Effector memory CD8-positive, alpha-beta T cell (primary cell): ENCODE measurements around the gene SNRNP35.
"Not testable (repeated sequence)": the region's sequence is repeated elsewhere in the genome, so short reads cannot be mapped to it uniquely, and the experiment has no call there.

Experiments
- ATAC-seq: fragments of 150-1000 bp; cut with Tn5 transposase; replicated peaks from 2 replicates; pipeline ENCODE4 v1.10.0; 2021; ENCODE audit warnings: mild to moderate bottlenecking, moderate library complexity
- DNase-seq, 3 experiments: peaks; one replicate each; pipeline ENCODE4 v3.0.0; 2021
- H3K27ac Mint-ChIP-seq, 2 donors: one replicate each; pipeline ENCODE4 v1.8.0; 2022; ENCODE audit warnings: mild to moderate bottlenecking in 2 of 2, mixed read lengths in 2 of 2, moderate library complexity in 2 of 2
- H3K27me3 Mint-ChIP-seq, 2 donors: one replicate each; pipeline ENCODE4 v1.8.0; 2022; ENCODE audit warnings: mixed read lengths in 2 of 2
- H3K36me3 Mint-ChIP-seq: one replicate; pipeline ENCODE4 v1.8.0; 2022; ENCODE audit warnings: mild to moderate bottlenecking, moderate library complexity, mixed read lengths; ENCODE audit not compliant: insufficient read depth
- H3K4me1 Mint-ChIP-seq, 2 donors: one replicate each; pipeline ENCODE4 v1.8.0; 2022; ENCODE audit warnings: low read depth in 2 of 2, mixed read lengths in 2 of 2
- H3K4me3 Mint-ChIP-seq, 2 donors: one replicate each; pipeline ENCODE4 v1.8.0; 2022; ENCODE audit warnings: mild to moderate bottlenecking in 2 of 2, mixed read lengths in 2 of 2, moderate library complexity in 2 of 2
- H3K9me3 Mint-ChIP-seq, 2 donors: one replicate each; pipeline ENCODE4 v1.8.0; 2022; ENCODE audit warnings: mixed read lengths in 2 of 2

The SNRNP35 gene

DNA sequence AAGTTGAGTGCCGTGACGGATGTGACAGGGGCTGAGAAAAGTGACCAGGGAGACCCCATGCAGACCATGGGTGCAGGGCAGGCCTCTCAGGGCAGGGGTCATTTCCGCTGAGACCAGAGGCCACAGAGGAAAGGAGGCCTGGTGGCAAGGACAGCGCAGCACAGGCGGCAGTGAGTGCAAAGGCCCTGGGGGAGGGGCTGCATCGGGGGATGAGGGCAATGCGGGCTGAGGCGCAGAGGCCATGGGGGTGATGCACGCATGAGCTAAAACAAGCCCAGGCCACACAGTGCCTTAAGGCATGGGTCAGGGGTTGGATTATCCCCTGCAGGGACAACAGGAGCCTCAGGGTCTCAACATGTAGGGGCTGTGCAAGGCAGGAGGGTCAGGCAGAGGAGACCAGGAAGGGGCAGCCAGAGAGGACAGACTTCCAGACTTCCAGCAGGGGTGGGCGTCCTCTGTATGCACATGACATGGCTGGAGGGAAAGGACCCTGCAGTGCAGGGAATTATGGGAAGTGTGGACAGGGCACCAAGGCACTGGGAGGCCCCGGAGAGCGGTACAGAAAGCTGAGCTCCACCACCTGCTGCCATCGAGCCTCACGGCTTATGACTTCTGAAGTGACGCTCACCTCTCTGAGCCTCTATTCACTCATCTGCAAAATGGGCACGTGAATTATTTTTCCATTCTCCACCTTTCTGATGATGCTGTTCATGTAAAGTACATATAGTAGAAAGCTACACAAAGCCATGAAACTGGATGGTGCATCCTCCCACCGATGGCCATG lies 48.3 kb downstream of the SNRNP35 start:
- H3K4me3 Mint-ChIP-seq, result no peak overlapping the region
- no peaks in the 10 kb centered on the region for H3K9me3 Mint-ChIP-seq
- no peak overlapping the region for H3K27ac Mint-ChIP-seq
- DNase-seq (no peak), ATAC-seq (no peak)
- H3K27me3 Mint-ChIP-seq, result no peaks in the 10 kb centered on the region
- no peaks in the 10 kb centered on the region for H3K4me1 Mint-ChIP-seq
- H3K36me3 Mint-ChIP-seq, result no peaks in the 10 kb centered on the region

- Mint-ChIP-seq H3K36me3 (no peaks in the 10 kb centered on the region), H3K27ac (no peak overlapping the region), H3K9me3 (no peaks in the 10 kb centered on the region), H3K4me1 (no peaks in the 10 kb centered on the region), H3K27me3 (no peaks in the 10 kb centered on the region), H3K4me3 (no peak overlapping the region)
- DNase-seq (no peak), ATAC-seq (no peak)
Observed at GRCh38 chr12:123506843-123507236, 48.9 kb downstream of the SNRNP35 start.

GRCh38 chr12:123512838-123513665 lies 55.1 kb downstream of the SNRNP35 start:
- H3K4me3 Mint-ChIP-seq, result no peak overlapping the region
- H3K27me3 Mint-ChIP-seq, result no peaks in the 10 kb centered on the region
- ATAC-seq (no peak), DNase-seq (no peak)
- no peak overlapping the region for H3K27ac Mint-ChIP-seq
- H3K9me3 Mint-ChIP-seq, result no peaks in the 10 kb centered on the region
- H3K36me3 Mint-ChIP-seq, result peaks cover under 1% of the 10 kb centered on the region
- no peaks in the 10 kb centered on the region for H3K4me1 Mint-ChIP-seq

DNA sequence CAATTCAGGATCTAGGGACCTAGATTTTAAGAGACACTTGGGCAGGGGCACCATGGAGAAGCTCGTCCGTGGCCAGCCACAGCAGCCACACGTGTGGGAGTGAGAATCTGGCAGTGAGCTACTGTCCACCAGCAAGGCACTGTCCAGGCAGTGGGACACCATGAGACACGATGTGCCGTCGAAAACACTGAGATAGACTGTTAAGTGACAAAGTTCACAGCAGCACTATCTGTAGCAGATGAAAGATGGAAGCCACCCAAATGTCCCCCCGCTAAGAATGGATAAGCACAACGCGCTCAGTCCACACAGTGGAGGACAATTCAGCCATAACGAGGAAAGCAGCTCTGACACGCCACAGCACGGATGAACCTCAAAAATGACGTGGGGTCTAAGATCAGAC lies 55.9 kb downstream of the SNRNP35 start:
- H3K9me3 Mint-ChIP-seq, result no peaks in the 10 kb centered on the region
- H3K36me3 Mint-ChIP-seq, result peaks cover 8% of the 10 kb centered on the region
- no peak overlapping the region for H3K4me3 Mint-ChIP-seq
- ATAC-seq (no peak), DNase-seq (no peak)
- H3K27me3 Mint-ChIP-seq, result no peaks in the 10 kb centered on the region
- H3K4me1 Mint-ChIP-seq, result no peaks in the 10 kb centered on the region
- H3K27ac Mint-ChIP-seq, result no peak overlapping the region

DNA sequence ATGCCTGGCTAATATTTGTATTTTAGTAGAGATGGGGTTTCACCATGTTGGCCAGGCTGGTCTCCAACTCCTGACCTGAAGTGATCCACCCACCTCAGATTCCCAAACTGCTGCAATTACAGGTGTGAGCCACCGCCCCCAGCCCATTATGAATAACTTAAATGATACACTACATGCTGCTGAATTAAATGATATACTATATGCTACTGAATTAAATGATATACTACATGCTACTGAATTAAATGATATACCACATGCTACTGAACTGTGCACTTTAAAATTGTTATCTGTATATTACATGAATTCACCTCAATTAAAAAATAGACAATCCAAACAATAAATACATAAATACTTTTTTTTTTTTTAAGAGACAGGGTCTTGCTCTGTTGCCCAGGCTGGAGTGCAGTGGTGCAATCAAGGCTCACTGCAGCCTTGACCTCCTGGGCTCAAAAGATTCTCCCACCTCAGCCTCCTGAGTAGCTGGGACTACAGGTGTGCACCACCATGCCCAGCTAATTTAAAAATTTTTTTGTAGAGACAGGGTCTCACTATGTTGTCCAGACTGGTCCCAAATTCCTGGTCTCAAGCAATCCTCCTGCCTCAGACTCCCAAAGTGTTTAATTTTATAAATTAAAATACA lies 56.8 kb downstream of the SNRNP35 start:
- H3K27ac Mint-ChIP-seq, ATAC-seq, H3K4me3 Mint-ChIP-seq, H3K4me1 Mint-ChIP-seq, DNase-seq, H3K27me3 Mint-ChIP-seq, H3K9me3 Mint-ChIP-seq: not testable (repeated sequence)
- H3K36me3 Mint-ChIP-seq, result peaks cover 12% of the 10 kb centered on the region

DNA sequence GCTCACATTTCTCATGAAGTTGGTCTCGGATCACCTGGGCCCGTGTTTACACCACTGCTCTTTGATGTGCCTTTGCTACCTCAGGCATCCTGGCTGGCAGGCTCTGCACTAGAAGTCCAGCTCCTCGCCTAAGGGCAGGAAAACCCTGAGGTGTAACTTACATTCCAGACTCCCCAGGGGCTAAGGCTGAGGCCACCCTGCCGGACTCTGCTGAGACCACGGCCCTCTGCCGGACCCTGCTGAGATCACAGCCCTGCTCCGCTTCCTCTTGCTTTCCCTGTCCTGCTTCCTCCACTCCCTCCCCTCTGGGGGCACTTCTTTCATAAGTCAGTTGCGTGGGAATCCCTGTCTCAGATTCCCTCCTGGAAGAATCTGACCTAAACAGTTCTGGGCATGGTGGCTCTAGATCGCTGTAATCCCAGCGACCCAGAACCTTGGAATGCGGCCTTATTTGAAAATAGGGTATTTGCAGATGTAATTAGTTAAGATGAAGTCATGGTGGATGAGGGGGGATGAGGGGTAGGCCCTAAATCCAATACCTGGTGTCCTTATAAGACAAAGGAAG lies 58.4 kb downstream of the SNRNP35 start:
- Mint-ChIP-seq H3K27ac (no peak overlapping the region), H3K4me1 (no peaks in the 10 kb centered on the region)

More for the DNA sequence above, 58.4 kb downstream of the SNRNP35 start:
- Mint-ChIP-seq H3K27me3 (no peaks in the 10 kb centered on the region), H3K36me3 (peaks cover 13% of the 10 kb centered on the region), H3K9me3 (no peaks in the 10 kb centered on the region), H3K4me3 (no peak overlapping the region)
- no peak for DNase-seq
- ATAC-seq, result no peak
